ENCODE data around the gene SLC22A1. TPM values are rescaled to one million over a fixed set of nuclear protein-coding genes. Genes with fewer than 3 reads are reported as not detected.

SLC22A1 gene
- total and polyA plus RNA-seq, 2 of the 8 experiments (the other 6 are each of a cell fraction or from before 2014, with no cell fraction given): 0.12 to 0.45 TPM

- no peak overlapping the region for H2BK5ac ChIP-seq (ENCODE audit: low read depth, low read length)
- H3K27ac ChIP-seq (ENCODE audit: low read depth, low read length): no peak overlapping the region
- no peak overlapping the region for H2AK5ac ChIP-seq (ENCODE audit: low read depth, low read length)
- H4K8ac ChIP-seq (ENCODE audit: extremely low read depth, insufficient read depth, low read length): no peak overlapping the region
- H3K36me3 ChIP-seq (ENCODE audit: control insufficient read depth in 2 of 4, insufficient read depth in 4 of 4, low read length in 3 of 4): peaks cover 25 to 70% (median 48%) of the 10 kb centered on the region in 4 experiments
- H3K23me2 ChIP-seq (ENCODE audit: low read depth, low read length): no peaks in the 10 kb centered on the region
- H3K56ac ChIP-seq (replicated peaks; ENCODE audit: insufficient read length, low read depth, low read length): no peak overlapping the region
- no peak overlapping the region for H4K5ac ChIP-seq (ENCODE audit: insufficient read length, low read depth, low read length)
- no peak overlapping the region for H2BK120ac ChIP-seq (replicated peaks; ENCODE audit: low read depth, low read length)
- H3K18ac ChIP-seq (ENCODE audit: extremely low read depth, low read length): no peak overlapping the region
- POLR2A ChIA-PET (ENCODE audit: partially characterized antibody): no interaction called here
- H3K4me3 ChIP-seq (ENCODE audit: extremely low read depth in 1 of 4, insufficient read depth in 2 of 4, low read depth in 3 of 4, low read length in 4 of 4): no peak overlapping the region
- no peaks in the 10 kb centered on the region for H3K4me1 ChIP-seq (replicated peaks in 1 of 4; ENCODE audit: control insufficient read depth in 3 of 4, insufficient read depth in 4 of 4, low read length in 3 of 4)
- H2BK20ac ChIP-seq (ENCODE audit: low read length): no peak overlapping the region
- peaks cover 0 to 5% of the 10 kb centered on the region in 2 experiments; a peak in 1 of 4 replicates for H3K9me3 ChIP-seq (ENCODE audit: insufficient read depth in 2 of 2, low read depth in 1 of 2, low read length in 1 of 2)
- no peaks in the 10 kb centered on the region for H3K79me1 ChIP-seq (ENCODE audit: low read depth, low read length)
- 90% methylated on average over 5 of the region's 5 CpGs; no CpG with 5 or more reads in 1 of the 2 experiments for WGBS, 2 experiments (ENCODE audit: extremely low coverage in 1 of 2, insufficient coverage in 1 of 2, insufficient read length in 1 of 2, insufficient replicate concordance in 2 of 2, low coverage in 1 of 2, low lambda C conversion rate in 2 of 2, missing lambda C conversion rate in 1 of 2)
- H2AFZ ChIP-seq (ENCODE audit: low read length): no peak overlapping the region
- no peak overlapping the region for H4K91ac ChIP-seq (replicated peaks; ENCODE audit: insufficient read length, low read length)
- no peak overlapping the region for H3K4ac ChIP-seq (replicated peaks; ENCODE audit: insufficient read length, low read depth, low read length)
- H3K27me3 ChIP-seq (replicated peaks in 1 of 4; ENCODE audit: control insufficient read depth in 3 of 4, extremely low read depth in 1 of 4, insufficient read depth in 3 of 4, low read length in 3 of 4): no peaks in the 10 kb centered on the region
- CTCF ChIA-PET (ENCODE audit: partially characterized antibody): interaction anchor here (0.9 to 4.4 kb wide), 4 partner anchors 9 to 18 kb away, joined by 3 to 46 read pairs (median 4); no protein-coding TSS in a partner anchor
- DNase-seq (ENCODE audit: low read depth in 1 of 2, low spot score in 2 of 2) (no peak), FAIRE-seq (no peak)
- H3K23ac ChIP-seq (ENCODE audit: insufficient read length): no peak overlapping the region
- no peak overlapping the region for H3K14ac ChIP-seq (ENCODE audit: insufficient read length)
- no peaks in the 10 kb centered on the region for H3K79me2 ChIP-seq (ENCODE audit: control insufficient read depth in 1 of 2, insufficient read depth in 2 of 2, low read length in 2 of 2)
- no peak overlapping the region for H3K4me2 ChIP-seq (ENCODE audit: insufficient read depth in 1 of 2, low read depth in 2 of 2, low read length in 2 of 2)
- no peak overlapping the region for H2BK15ac ChIP-seq (ENCODE audit: low read length)
- H2BK12ac ChIP-seq (ENCODE audit: low read depth, low read length): no peak overlapping the region
- H3K9ac ChIP-seq (replicated peaks in 1 of 4; ENCODE audit: extremely low read depth in 1 of 4, low read depth in 3 of 4, low read length in 3 of 4): no peak overlapping the region
- peaks cover 0 to 6% of the 10 kb centered on the region in 2 experiments for H4K20me1 ChIP-seq (replicated peaks in 1 of 2; ENCODE audit: control insufficient read depth in 1 of 2, insufficient read depth in 2 of 2, low read length in 2 of 2)
- TF ChIP-seq SIX5 (IDR thresholded peaks at IDR 0.05; ENCODE audit: low read depth, low read length) (no peak), KDM1A (IDR thresholded peaks at IDR 0.05; ENCODE audit: borderline replicate concordance, low read length) (no peak), NRF1 (IDR thresholded peaks at IDR 0.05; ENCODE audit: low read depth, low read length) (no peak), JUND (IDR thresholded peaks at IDR 0.05; ENCODE audit: low read length) (no peak), CBX5 (IDR thresholded peaks at IDR 0.05; ENCODE audit: low read depth, low read length) (no peak), USF2 (IDR thresholded peaks at IDR 0.05; ENCODE audit: low read length) (no peak), GTF2F1 (IDR thresholded peaks at IDR 0.05; ENCODE audit: borderline replicate concordance, low read depth, low read length) (no peak), HDAC2 (IDR thresholded peaks at IDR 0.05; ENCODE audit: borderline replicate concordance in 1 of 2, low read depth in 2 of 2, low read length in 2 of 2) (no peak), ATF2 (IDR thresholded peaks at IDR 0.05; ENCODE audit: low read length) (no peak), EP300 (IDR thresholded peaks at IDR 0.05; ENCODE audit: borderline replicate concordance in 1 of 2, low read depth in 2 of 2, low read length in 2 of 2) (no peak)
These were observed 36.4 kb upstream of the SLC22A1 start for GRCh38 chr6:160085226-160085625.
